ENCODE data around the gene ATP10A.

DNA sequence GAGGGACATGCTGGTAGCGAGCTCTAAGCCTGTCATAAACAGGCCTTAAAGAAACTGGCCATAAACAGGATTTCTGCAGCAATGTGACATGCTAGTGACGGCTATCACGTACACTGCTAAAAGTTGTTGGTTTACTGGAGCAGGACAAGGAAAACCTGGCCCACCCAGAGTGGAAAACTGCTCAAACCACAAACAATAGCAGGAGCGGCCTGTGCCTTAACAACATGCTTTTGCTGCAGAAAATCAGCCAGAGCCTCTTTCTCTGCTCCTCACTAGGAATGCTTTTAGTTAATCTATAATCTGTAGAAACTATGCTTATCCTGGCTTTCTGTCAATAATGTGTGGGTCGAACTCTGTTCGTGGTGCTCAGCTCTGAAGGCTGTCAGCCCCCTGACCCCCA lies 221.4 kb downstream of the ATP10A start:
- TF ChIP-seq, protein P1, sequence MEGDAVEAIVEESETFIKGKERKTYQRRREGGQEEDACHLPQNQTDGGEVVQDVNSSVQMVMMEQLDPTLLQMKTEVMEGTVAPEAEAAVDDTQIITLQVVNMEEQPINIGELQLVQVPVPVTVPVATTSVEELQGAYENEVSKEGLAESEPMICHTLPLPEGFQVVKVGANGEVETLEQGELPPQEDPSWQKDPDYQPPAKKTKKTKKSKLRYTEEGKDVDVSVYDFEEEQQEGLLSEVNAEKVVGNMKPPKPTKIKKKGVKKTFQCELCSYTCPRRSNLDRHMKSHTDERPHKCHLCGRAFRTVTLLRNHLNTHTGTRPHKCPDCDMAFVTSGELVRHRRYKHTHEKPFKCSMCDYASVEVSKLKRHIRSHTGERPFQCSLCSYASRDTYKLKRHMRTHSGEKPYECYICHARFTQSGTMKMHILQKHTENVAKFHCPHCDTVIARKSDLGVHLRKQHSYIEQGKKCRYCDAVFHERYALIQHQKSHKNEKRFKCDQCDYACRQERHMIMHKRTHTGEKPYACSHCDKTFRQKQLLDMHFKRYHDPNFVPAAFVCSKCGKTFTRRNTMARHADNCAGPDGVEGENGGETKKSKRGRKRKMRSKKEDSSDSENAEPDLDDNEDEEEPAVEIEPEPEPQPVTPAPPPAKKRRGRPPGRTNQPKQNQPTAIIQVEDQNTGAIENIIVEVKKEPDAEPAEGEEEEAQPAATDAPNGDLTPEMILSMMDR (IDR thresholded peaks at IDR 0.05) = no peak
- no peak for TF ChIP-seq POLR2AphosphoS5 (IDR thresholded peaks at IDR 0.05)
